Measurements from ENCODE around the gene MACROD2.

MACROD2 gene

DNA sequence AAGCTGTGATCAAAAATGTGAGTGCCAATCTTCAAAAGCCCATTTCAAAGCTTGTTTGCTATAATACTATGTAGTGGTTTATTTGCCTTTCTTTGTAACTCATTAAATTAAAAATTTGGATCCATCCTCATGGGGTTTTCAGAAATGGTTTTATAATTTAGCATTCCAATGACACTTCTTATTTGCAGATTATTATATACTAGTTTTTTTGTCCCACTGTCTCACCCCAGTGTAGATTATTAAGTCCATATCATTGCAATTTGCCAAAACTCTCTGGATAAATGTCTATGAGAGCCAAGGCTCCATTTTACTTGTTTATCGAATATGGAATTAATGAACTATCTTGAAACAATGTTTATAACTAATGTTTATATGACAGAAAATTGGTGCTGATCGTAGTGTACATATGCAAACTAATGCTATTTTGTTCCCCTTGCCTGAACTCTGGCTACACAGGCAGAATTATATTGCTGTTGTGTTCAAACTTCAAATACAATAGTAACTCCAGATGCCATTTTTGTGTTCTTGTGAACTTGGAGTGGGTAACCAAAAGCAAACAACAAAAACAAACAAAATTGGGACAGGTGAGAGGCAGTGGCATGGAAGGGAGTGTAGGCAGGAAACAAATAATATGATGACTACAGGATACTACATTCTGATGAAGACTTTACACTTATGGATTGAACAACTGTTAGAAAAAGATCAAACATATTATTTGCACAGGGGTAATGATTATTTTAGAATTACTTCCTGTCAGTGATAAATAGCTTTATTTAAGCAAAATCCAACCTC, 649.2 kb downstream of the MACROD2 start:
- POLR2A ChIA-PET (ENCODE audit: low non-redundant PET) = no interaction called here
- H3K27ac ChIP-seq = no peak overlapping the region
- CTCF ChIA-PET = interaction anchor here (1.0 kb wide), 1 partner anchor 11 kb away, joined by 4 read pairs; no protein-coding TSS in a partner anchor
- DNase-seq (ENCODE audit: low spot score) = no peak
- TF ChIP-seq CTCF (conservative IDR thresholded peaks at IDR 0.05; ENCODE audit: low read depth) = no peak

DNA sequence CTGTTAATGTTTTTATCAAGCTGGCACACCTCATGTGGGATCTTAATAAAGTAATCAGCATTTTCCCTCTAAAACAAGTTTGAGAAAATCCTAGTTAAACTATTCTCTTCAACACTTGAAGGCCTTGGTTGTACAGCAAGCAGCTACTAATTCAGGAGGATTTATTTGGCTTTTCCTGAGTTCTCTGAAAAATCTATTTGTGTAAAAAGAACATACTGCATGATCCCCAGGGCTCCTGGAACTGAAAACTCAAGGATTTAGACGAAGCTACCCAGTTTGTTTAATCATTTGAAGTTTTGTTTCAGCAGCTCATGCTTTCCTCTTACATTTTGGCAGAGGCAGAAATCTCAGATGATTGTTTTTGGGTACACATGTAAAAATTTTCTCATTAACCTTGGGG, 651.7 kb downstream of the MACROD2 start:
- POLR2A ChIA-PET (ENCODE audit: low non-redundant PET) = no interaction called here
- H3K27ac ChIP-seq = no peak overlapping the region
- no peak for DNase-seq (ENCODE audit: low spot score)
- CTCF ChIA-PET = interaction anchor here (0.6 kb wide), 1 partner anchor 14 kb away, joined by 3 read pairs; no protein-coding TSS in a partner anchor
- no peak for TF ChIP-seq CTCF (conservative IDR thresholded peaks at IDR 0.05; ENCODE audit: low read depth)

DNA sequence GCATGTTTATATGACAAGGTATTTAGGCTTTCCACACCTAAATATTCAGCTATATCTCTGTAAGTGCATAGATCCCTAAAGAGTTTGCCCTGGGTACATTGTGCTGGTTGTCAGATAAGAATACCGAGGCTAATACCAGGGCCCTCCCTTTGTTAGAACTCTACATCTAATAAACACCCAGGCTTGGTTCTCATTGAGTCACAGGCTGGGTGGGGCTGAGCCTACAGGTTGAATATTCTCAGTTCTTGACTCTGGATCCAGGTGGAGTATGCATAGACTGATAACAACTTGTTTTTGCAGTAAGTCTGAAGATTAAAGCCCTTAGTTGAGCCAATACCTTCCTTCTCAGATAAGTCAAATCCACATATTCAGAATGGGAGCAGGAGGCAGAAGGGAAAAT, 654.3 kb downstream of the MACROD2 start:
- ChIA-PET CTCF (no interaction called here), POLR2A (ENCODE audit: low non-redundant PET) (no interaction called here)
- TF ChIP-seq CTCF (conservative IDR thresholded peaks at IDR 0.05; ENCODE audit: low read depth) = no peak
- no peak for DNase-seq (ENCODE audit: low spot score)
- no peak overlapping the region for H3K27ac ChIP-seq

GRCh38 chr20:14657266-14658005, 662.1 kb downstream of the MACROD2 start:
- no peak for DNase-seq (ENCODE audit: low spot score)
- POLR2A ChIA-PET (ENCODE audit: low non-redundant PET) = no interaction called here
- no peak for TF ChIP-seq CTCF (conservative IDR thresholded peaks at IDR 0.05; ENCODE audit: low read depth)
- CTCF ChIA-PET = interaction anchor here (0.7 kb wide), 1 partner anchor 35 kb away, joined by 3 read pairs; no protein-coding TSS in a partner anchor
- no peak overlapping the region for H3K27ac ChIP-seq

DNA sequence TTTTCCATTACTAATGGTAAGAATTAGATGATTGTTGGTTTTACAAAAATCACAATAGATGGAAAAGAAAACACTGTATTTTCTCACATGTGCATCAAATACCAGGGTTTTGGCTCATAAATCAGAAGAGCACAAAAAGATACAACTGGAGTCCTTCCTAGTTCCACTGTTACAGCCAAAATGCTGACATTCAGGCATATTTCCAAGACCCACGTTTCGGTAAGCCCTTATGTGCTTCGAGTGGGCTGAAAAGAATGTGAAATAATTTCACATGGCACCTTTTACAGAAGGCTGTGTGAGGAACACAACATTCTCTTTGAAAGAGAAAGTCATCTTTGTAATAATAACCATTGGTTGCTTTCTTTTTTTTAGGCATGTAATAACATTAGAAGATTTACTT, 668.8 kb downstream of the MACROD2 start:
- DNase-seq (ENCODE audit: low spot score) = no peak
- CTCF ChIA-PET = no interaction called here
- H3K27ac ChIP-seq = no peak overlapping the region
- TF ChIP-seq CTCF (conservative IDR thresholded peaks at IDR 0.05; ENCODE audit: low read depth) = no peak
- POLR2A ChIA-PET (ENCODE audit: low non-redundant PET) = interaction anchor here (0.7 kb wide), 1 partner anchor 239 kb away, joined by 5 read pairs; no protein-coding TSS in a partner anchor

GRCh38 chr20:14666696-14667095, 671.4 kb downstream of the MACROD2 start:
- TF ChIP-seq CTCF (conservative IDR thresholded peaks at IDR 0.05; ENCODE audit: low read depth) = no peak
- H3K27ac ChIP-seq = no peak overlapping the region
- ChIA-PET CTCF (interaction anchor here (0.6 to 0.7 kb wide), 2 partner anchors 614 to 882 kb away, joined by 3 to 4 read pairs; no protein-coding TSS in a partner anchor), POLR2A (ENCODE audit: low non-redundant PET) (no interaction called here)
- no peak for DNase-seq (ENCODE audit: low spot score)
